ENCODE data around the gene AP2B1. TPM values are rescaled to one million over a fixed set of nuclear protein-coding genes. Genes with fewer than 3 reads are reported as not detected.

The AP2B1 gene
- total RNA-seq, 1 experiment from 2014 or later = 70.2 TPM

DNA sequence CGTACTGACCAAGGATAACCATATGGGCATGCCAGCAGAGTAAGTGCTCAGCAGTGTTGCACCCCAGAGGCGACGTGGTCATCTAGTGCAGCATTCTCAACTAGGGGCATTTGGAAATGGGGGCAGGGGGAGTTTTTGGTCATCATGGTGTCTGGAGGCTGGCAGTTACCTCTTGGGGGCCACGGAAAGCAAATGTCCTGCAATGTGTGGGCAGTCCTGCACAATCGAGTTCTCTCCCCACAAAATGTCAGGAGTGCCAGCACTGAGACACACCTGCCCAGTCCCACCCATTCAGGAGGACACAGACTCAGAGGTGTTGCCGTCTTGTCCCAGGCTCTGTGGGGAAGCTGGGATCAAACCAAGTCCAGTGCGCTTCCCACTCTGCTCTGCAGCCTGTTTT, 147.3 kb downstream of the AP2B1 start:
- H3F3A ChIP-seq (ENCODE audit: low read length, unreplicated experiment) = no peaks in the 10 kb centered on the region
- no peaks in the 10 kb centered on the region for H3K9me2 ChIP-seq (replicated peaks; ENCODE audit: low read length)
- H2AFZ ChIP-seq (ENCODE audit: low read length) = no peak overlapping the region
- H3K36me3 ChIP-seq (ENCODE audit: low read depth, low read length) = no peaks in the 10 kb centered on the region
- ATAC-seq (no peak), DNase-seq (no peak)
- no peak overlapping the region for H3K4me3 ChIP-seq (ENCODE audit: low read length)
- H3K79me2 ChIP-seq (ENCODE audit: low read length) = no peaks in the 10 kb centered on the region
- no peaks in the 10 kb centered on the region for H3K9me3 ChIP-seq (ENCODE audit: low read length)
- H3K27ac ChIP-seq (ENCODE audit: low read length) = no peak overlapping the region
- H3K4me1 ChIP-seq (ENCODE audit: insufficient read depth, low read length) = no peaks in the 10 kb centered on the region
- ChIA-PET POLR2A (ENCODE audit: unreplicated experiment) (no interaction called here), CTCF (no interaction called here)
- no TSS peak for BruUV-seq (replicated peaks)
- TF ChIP-seq EZH2 (IDR thresholded peaks at IDR 0.05; ENCODE audit: low read length, unreplicated experiment) = no peak
- TF ChIP-seq, protein P1, sequence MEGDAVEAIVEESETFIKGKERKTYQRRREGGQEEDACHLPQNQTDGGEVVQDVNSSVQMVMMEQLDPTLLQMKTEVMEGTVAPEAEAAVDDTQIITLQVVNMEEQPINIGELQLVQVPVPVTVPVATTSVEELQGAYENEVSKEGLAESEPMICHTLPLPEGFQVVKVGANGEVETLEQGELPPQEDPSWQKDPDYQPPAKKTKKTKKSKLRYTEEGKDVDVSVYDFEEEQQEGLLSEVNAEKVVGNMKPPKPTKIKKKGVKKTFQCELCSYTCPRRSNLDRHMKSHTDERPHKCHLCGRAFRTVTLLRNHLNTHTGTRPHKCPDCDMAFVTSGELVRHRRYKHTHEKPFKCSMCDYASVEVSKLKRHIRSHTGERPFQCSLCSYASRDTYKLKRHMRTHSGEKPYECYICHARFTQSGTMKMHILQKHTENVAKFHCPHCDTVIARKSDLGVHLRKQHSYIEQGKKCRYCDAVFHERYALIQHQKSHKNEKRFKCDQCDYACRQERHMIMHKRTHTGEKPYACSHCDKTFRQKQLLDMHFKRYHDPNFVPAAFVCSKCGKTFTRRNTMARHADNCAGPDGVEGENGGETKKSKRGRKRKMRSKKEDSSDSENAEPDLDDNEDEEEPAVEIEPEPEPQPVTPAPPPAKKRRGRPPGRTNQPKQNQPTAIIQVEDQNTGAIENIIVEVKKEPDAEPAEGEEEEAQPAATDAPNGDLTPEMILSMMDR (conservative IDR thresholded peaks at IDR 0.05; ENCODE audit: low read depth, low read length) = no peak
- no peak for TF ChIP-seq EZH2phosphoT487 (IDR thresholded peaks at IDR 0.05; ENCODE audit: borderline replicate concordance, low read length)
- H3K27me3 ChIP-seq (ENCODE audit: low read length) = no peaks in the 10 kb centered on the region
- H3K4me2 ChIP-seq (ENCODE audit: low read length) = no peak overlapping the region
- intact Hi-C loops (cut with micrococcal nuclease) = no loop called here
- H3K9ac ChIP-seq (ENCODE audit: low read length) = no peak overlapping the region
- H4K20me1 ChIP-seq (ENCODE audit: low read length) = no peaks in the 10 kb centered on the region

DNA sequence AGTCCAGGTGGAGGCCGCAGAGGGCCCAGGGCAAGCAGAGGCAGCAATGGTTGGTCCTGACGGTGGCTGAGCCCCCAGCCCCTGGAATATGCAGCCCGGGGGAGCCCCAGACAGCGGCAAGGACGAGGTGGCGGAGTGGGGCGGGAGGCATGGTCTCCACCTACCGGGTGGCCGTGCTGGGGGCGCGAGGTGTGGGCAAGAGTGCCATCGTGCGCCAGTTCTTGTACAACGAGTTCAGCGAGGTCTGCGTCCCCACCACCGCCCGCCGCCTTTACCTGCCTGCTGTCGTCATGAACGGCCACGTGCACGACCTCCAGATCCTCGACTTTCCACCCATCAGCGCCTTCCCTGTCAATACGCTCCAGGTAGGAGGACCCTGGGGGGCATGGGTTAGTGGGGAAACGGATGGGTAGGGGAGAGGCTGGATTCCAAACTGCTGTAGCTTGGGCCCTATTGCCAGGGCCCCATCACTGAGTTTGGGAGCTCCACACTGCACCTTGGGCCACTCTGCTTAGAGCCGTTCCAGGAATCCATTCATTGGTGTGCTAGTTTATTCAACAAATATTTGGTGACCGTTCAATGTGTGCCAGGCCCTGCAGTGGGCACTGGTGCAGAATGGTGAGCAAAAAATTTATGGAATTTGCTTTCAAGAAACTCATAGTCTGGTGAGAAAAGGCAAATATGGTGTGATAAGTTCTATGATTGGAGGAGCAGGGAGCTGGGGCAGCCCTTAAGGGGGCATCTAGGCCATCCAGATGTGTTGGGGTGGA, 148.1 kb downstream of the AP2B1 start:
- POLR2A ChIA-PET (ENCODE audit: unreplicated experiment) = no interaction called here
- no peak overlapping the region for H3K9ac ChIP-seq (ENCODE audit: low read length)
- no TSS peak for BruUV-seq (replicated peaks)
- H3K4me1 ChIP-seq (ENCODE audit: insufficient read depth, low read length) = no peaks in the 10 kb centered on the region
- ATAC-seq (no peak), DNase-seq (no peak)
- no peaks in the 10 kb centered on the region for H3K36me3 ChIP-seq (ENCODE audit: low read depth, low read length)
- intact Hi-C loops (cut with micrococcal nuclease) = no loop called here
- H3K79me2 ChIP-seq (ENCODE audit: low read length) = no peaks in the 10 kb centered on the region
- TF ChIP-seq EZH2 (IDR thresholded peaks at IDR 0.05; ENCODE audit: low read length, unreplicated experiment) (no peak), EZH2phosphoT487 (IDR thresholded peaks at IDR 0.05; ENCODE audit: borderline replicate concordance, low read length) (no peak)
- TF ChIP-seq, protein P1 (conservative IDR thresholded peaks at IDR 0.05; ENCODE audit: low read depth, low read length) = no peak
- H3K27ac ChIP-seq (ENCODE audit: low read length) = no peak overlapping the region
- no peaks in the 10 kb centered on the region for H3K9me3 ChIP-seq (ENCODE audit: low read length)
- H3K27me3 ChIP-seq (ENCODE audit: low read length) = no peaks in the 10 kb centered on the region
- H4K20me1 ChIP-seq (ENCODE audit: low read length) = no peaks in the 10 kb centered on the region
- no peaks in the 10 kb centered on the region for H3K9me2 ChIP-seq (replicated peaks; ENCODE audit: low read length)
- H3K4me2 ChIP-seq (ENCODE audit: low read length) = no peak overlapping the region
- CTCF ChIA-PET = no interaction called here
- no peaks in the 10 kb centered on the region for H3F3A ChIP-seq (ENCODE audit: low read length, unreplicated experiment)
- H2AFZ ChIP-seq (ENCODE audit: low read length) = no peak overlapping the region
- no peak overlapping the region for H3K4me3 ChIP-seq (ENCODE audit: low read length)

- Histone ChIP-seq H3K79me2 (ENCODE audit: low read length) (no peaks in the 10 kb centered on the region), H3K4me2 (ENCODE audit: low read length) (no peak overlapping the region), H4K20me1 (ENCODE audit: low read length) (no peaks in the 10 kb centered on the region), H3F3A (ENCODE audit: low read length, unreplicated experiment) (no peaks in the 10 kb centered on the region), H3K9me2 (replicated peaks; ENCODE audit: low read length) (no peaks in the 10 kb centered on the region), H3K4me3 (ENCODE audit: low read length) (no peak overlapping the region), H3K4me1 (ENCODE audit: insufficient read depth, low read length) (no peaks in the 10 kb centered on the region), H2AFZ (ENCODE audit: low read length) (no peak overlapping the region), H3K9ac (ENCODE audit: low read length) (no peak overlapping the region), H3K9me3 (ENCODE audit: low read length) (no peaks in the 10 kb centered on the region), H3K27me3 (ENCODE audit: low read length) (no peaks in the 10 kb centered on the region), H3K36me3 (ENCODE audit: low read depth, low read length) (no peaks in the 10 kb centered on the region), H3K27ac (ENCODE audit: low read length) (no peak overlapping the region)
- POLR2A ChIA-PET (ENCODE audit: unreplicated experiment) = no interaction called here
- intact Hi-C loops (cut with micrococcal nuclease) = no loop called here
- ATAC-seq (no peak), DNase-seq (no peak)
- CTCF ChIA-PET = no interaction called here
- no peak for TF ChIP-seq EZH2 (IDR thresholded peaks at IDR 0.05; ENCODE audit: low read length, unreplicated experiment)
- BruUV-seq (replicated peaks) = no TSS peak
Measured at GRCh38 chr17:35736236-35736635, 149.1 kb downstream of the AP2B1 start.

Measured in PC-3 (cell line).